Kidney (tissue), 14 donors: ENCODE results near the gene HRH2. TPM values are rescaled to one million over a fixed set of nuclear protein-coding genes. Genes with fewer than 3 reads are reported as not detected.
"Not testable (repeated sequence)": the region's sequence is repeated elsewhere in the genome, so short reads cannot be mapped to it uniquely, and the experiment has no call there.

ENCODE experiments used
- DNase-seq, 5 donors: peaks; one replicate each; pipeline ENCODE4 v3.0.0-alpha.2; 2013 to 2020
- FAIRE-seq: peaks from 2 replicates; lab custom pipeline; 2012; peaks lifted over from hg19 to GRCh38; lab: Jason Lieb, UNC
- H3K27ac ChIP-seq, 2 donors: one replicate each; pipeline ENCODE4 v1.7.0; 2013; ENCODE audit warnings: low read depth in 2 of 2, low read length in 2 of 2, inconsistent platforms in 1 of 2
- H3K27me3 ChIP-seq: one replicate; pipeline ENCODE4 v1.7.1; 2013; ENCODE audit warnings: low read length, inconsistent platforms; ENCODE audit not compliant: control insufficient read depth, insufficient read depth
- H3K36me3 ChIP-seq, 3 donors: one replicate each; pipeline versions ENCODE4 v1.7.0 to v1.7.1; 2013; ENCODE audit warnings: low read length in 3 of 3, control low read depth in 1 of 3, inconsistent platforms in 1 of 3; ENCODE audit not compliant: insufficient read depth in 3 of 3, control insufficient read depth in 2 of 3
- H3K4me1 ChIP-seq, 3 donors: one replicate each; pipeline versions ENCODE4 v1.7.0 to v1.7.1; 2013; ENCODE audit warnings: low read length in 3 of 3, inconsistent platforms in 1 of 3, low read depth in 1 of 3; ENCODE audit not compliant: control insufficient read depth in 2 of 3, insufficient read depth in 2 of 3
- H3K4me3 ChIP-seq, 3 donors: one replicate each; pipeline versions ENCODE4 v1.7.0 to v1.8.1; 2013; ENCODE audit warnings: low read length in 3 of 3, control low read depth in 1 of 3, inconsistent platforms in 1 of 3
- H3K9ac ChIP-seq, 3 donors: one replicate each; pipeline versions ENCODE4 v1.7.0 to v1.7.1; 2013; ENCODE audit warnings: low read length in 3 of 3, control low read depth in 1 of 3, inconsistent platforms in 1 of 3
- H3K9me3 ChIP-seq, 3 donors: one replicate each; pipeline versions ENCODE4 v1.7.0 to v1.7.1; 2013; ENCODE audit warnings: low read length in 3 of 3, control low read depth in 1 of 3, inconsistent platforms in 1 of 3; ENCODE audit not compliant: control insufficient read depth in 2 of 3, insufficient read depth in 1 of 3
- intact Hi-C: fragments of 100-400 bp; cut with DNase I; formaldehyde crosslinking; loops from one replicate; pipeline ENCODE4 v1.11.1; 2022
- polyA plus RNA-seq: library from polyadenylated mRNA; stranded (reverse); fragments of 350-450 nt; fragmentation: Illumina TruSeq; extraction: RNeasy Lipid Tissue Mini Kit (QIAGEN cat#74804); gene quantifications from one replicate; pipeline ENCODE4 v1.2.3, GENCODE V29; 2014; ENCODE audit warnings: low read depth, low replicate concordance; ENCODE audit not compliant: insufficient read depth
- total RNA-seq: library from RNA; stranded (reverse); fragmentation: NEBNext Ultra II Directional; extraction: Animal tissue kit (Norgen Biotek cat#: 25700); gene quantifications from one replicate; pipeline ENCODE4 v1.2.1, GENCODE V29; 2021
- TF ChIP-seq, protein P1 (sequence below): IDR thresholded peaks from 3 replicates; pipeline ENCODE4 v1.5.1; 2012; ENCODE audit warnings: mild to moderate bottlenecking, moderate library complexity, borderline replicate concordance; ENCODE audit not compliant: insufficient read depth; ENCODE audit errors: extremely low read depth
- donor health status: control.
- donor health status: control.
- donor health status: control.
- donor health status: control.
- donor health status: control.
- donor health status: DM: yes; HTN: yes; CAD: no.
- donor health status: Normal renal cell carcinoma (clear cell type).

Gene HRH2
- total and polyA plus RNA-seq, 2 donors from 2014 or later: 1.9 to 10.6 TPM

DNA sequence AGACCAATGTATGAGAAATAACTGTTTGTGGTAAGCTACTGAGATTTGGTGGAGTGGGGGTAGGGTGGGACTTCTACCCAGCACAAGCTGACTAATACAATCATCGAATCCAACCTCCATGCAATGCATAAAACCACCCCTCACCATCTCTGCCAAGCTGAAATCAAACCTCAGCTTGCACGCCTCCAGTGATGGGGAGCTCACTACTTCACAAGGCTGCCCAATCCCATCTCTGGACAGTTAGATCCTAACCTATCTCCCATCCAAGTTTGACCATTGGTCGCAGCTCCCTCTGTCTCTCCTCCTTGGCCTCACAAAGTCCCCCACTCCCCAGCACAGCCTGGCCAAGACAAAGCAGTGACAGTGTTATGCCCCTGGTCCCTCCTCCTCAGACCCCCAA, 47.0 kb upstream of the HRH2 start:
- no peak overlapping the region for H3K4me3 ChIP-seq
- no peak for DNase-seq
- no peak overlapping the region for H3K27ac ChIP-seq
- no peaks in the 10 kb centered on the region for H3K27me3 ChIP-seq
- no peak for FAIRE-seq
- H3K4me1 ChIP-seq: no peaks in the 10 kb centered on the region
- TF ChIP-seq, protein P1, sequence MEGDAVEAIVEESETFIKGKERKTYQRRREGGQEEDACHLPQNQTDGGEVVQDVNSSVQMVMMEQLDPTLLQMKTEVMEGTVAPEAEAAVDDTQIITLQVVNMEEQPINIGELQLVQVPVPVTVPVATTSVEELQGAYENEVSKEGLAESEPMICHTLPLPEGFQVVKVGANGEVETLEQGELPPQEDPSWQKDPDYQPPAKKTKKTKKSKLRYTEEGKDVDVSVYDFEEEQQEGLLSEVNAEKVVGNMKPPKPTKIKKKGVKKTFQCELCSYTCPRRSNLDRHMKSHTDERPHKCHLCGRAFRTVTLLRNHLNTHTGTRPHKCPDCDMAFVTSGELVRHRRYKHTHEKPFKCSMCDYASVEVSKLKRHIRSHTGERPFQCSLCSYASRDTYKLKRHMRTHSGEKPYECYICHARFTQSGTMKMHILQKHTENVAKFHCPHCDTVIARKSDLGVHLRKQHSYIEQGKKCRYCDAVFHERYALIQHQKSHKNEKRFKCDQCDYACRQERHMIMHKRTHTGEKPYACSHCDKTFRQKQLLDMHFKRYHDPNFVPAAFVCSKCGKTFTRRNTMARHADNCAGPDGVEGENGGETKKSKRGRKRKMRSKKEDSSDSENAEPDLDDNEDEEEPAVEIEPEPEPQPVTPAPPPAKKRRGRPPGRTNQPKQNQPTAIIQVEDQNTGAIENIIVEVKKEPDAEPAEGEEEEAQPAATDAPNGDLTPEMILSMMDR: no peak
- no peaks in the 10 kb centered on the region for H3K36me3 ChIP-seq
- intact Hi-C loops: no loop called here
- H3K9me3 ChIP-seq: no peaks in the 10 kb centered on the region
- no peak overlapping the region for H3K9ac ChIP-seq

DNA sequence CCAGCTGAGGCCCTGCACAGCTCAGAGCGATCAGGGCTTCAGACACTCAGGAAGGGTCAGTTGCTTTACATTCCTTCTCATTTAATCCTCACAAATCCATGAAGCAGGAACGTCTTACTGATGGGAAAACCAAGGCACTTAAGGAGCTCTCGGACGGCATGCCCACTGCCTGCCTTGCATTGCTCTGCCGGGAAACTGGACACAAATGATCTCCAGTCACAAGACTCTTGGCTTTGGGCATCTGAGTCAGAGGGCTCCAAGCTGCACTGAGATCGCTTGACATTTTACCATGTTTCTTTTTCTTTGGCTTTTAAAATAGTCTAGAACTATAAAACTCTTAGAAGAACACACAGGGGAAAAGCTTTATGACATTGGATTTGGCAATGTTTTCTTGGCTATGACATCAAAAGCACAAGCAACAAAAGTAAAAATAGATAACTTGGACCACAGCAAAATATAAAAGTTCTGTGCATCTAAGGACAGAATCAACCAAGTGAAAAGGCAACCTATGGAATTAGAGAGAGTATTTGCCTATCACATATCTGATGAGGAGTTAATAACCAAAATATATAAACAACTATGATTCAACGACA, 43.6 kb upstream of the HRH2 start:
- intact Hi-C loops: no loop called here
- Histone ChIP-seq H3K36me3 (no peaks in the 10 kb centered on the region), H3K4me1 (no peaks in the 10 kb centered on the region), H3K27me3 (no peaks in the 10 kb centered on the region), H3K9ac (no peak overlapping the region), H3K4me3 (no peak overlapping the region), H3K27ac (no peak overlapping the region), H3K9me3 (no peaks in the 10 kb centered on the region)
- no peak for DNase-seq
- no peak for FAIRE-seq
- TF ChIP-seq, protein P1: no peak

DNA sequence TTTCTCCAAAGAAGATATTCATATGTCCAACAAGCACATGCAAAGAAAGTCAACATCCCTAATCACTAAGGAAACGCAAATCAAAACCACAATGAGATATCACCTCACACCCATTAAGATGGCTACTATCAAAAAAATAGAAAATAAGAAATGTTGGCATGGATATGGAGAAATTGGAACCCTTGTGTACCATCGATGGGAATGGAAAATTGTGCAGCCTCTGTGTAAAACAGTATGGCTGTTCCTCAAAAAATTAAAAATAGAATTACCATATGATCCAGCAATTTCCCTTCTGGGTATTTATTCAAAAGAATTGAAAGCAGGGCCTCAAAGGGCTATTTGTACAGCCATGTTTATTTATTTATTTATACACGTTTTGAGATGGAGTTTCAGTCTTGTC, 43.0 kb upstream of the HRH2 start:
- intact Hi-C loops: no loop called here
- H3K27me3 ChIP-seq: no peaks in the 10 kb centered on the region
- no peaks in the 10 kb centered on the region for H3K36me3 ChIP-seq
- DNase-seq: no peak
- H3K4me1 ChIP-seq: no peaks in the 10 kb centered on the region
- no peak overlapping the region for H3K27ac ChIP-seq
- H3K9ac ChIP-seq: no peak overlapping the region
- FAIRE-seq: no peak
- no peaks in the 10 kb centered on the region for H3K9me3 ChIP-seq
- TF ChIP-seq, protein P1: no peak
- H3K4me3 ChIP-seq: no peak overlapping the region

DNA sequence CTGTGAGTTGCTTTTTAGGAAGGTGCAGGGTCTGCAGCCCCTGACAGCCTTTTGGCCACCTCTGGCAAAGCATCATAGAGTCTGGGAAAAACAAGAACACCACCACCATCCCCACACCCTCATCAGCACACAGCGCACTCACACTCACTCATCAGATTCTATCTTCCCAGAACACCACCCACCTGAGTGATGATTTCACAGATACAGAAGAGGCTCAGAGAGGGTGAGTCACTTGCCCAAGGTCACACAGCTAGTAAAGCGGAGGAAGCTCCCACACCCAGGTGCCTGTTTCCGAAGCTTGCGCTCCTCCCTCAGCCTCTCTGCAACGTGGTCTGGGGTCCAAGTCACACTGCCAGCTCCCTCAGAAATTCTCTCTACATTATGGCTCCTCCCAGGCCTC, 41.8 kb upstream of the HRH2 start:
- no peaks in the 10 kb centered on the region for H3K4me1 ChIP-seq
- TF ChIP-seq, protein P1: no peak
- no peak for FAIRE-seq
- H3K27me3 ChIP-seq: no peaks in the 10 kb centered on the region
- H3K9ac ChIP-seq: no peak overlapping the region
- DNase-seq: no peak
- H3K4me3 ChIP-seq: no peak overlapping the region
- intact Hi-C loops: no loop called here
- H3K36me3 ChIP-seq: no peaks in the 10 kb centered on the region
- H3K9me3 ChIP-seq: peaks cover 0 to 3% (median 0%) of the 10 kb centered on the region in 3 donors
- no peak overlapping the region for H3K27ac ChIP-seq

DNA sequence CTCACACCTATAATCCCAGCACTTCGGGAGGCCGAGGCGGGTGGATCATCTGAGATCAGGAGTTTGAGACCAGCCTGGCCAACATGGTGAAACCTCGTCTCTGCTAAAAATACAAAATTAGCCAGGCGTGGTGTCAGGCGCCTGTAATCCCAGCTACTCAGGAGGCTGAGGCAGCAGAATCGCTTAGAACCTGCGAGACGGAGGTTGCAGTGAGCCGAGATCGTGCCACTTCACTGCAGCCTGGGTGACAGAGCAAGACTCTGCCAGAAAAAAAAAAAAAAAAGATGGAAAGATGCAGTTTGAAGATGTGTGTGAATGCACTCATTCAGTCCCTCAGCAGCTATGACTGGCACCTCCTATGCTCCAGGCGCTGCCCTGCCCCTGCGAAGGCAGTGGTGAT, 41.3 kb upstream of the HRH2 start:
- intact Hi-C loops, H3K9me3 ChIP-seq, H3K36me3 ChIP-seq, H3K9ac ChIP-seq, H3K4me1 ChIP-seq, H3K4me3 ChIP-seq, FAIRE-seq, DNase-seq, H3K27me3 ChIP-seq, H3K27ac ChIP-seq: not testable (repeated sequence)
